ES-I3 (cell line): Measurements from ENCODE around the gene NOS3.
A peak's percentile ranks its signal among the peaks of the same experiment; 100 is the strongest.
"Not testable (repeated sequence)": the region's sequence is repeated elsewhere in the genome, so short reads cannot be mapped to it uniquely, and the experiment has no call there.

Experiments
- H3K36me3 ChIP-seq: 2 replicates; pipeline ENCODE4 v1.6.1; 2013; ENCODE audit warnings: mild to moderate bottlenecking, low read length, control low read depth, moderate library complexity; ENCODE audit not compliant: insufficient read depth
- H3K4me1 ChIP-seq: 2 replicates; pipeline ENCODE4 v1.6.1; 2013; ENCODE audit warnings: mild to moderate bottlenecking, control low read depth, low read length; ENCODE audit not compliant: insufficient read depth
- H3K9ac ChIP-seq: 2 replicates; pipeline ENCODE4 v1.6.1; 2013; ENCODE audit warnings: low read depth, mild to moderate bottlenecking, low read length, moderate library complexity
- H3K9me3 ChIP-seq: 2 replicates; pipeline ENCODE4 v1.6.1; 2013; ENCODE audit warnings: mild to moderate bottlenecking, low read length, moderate library complexity; ENCODE audit not compliant: control insufficient read depth, insufficient read depth

The NOS3 gene

DNA sequence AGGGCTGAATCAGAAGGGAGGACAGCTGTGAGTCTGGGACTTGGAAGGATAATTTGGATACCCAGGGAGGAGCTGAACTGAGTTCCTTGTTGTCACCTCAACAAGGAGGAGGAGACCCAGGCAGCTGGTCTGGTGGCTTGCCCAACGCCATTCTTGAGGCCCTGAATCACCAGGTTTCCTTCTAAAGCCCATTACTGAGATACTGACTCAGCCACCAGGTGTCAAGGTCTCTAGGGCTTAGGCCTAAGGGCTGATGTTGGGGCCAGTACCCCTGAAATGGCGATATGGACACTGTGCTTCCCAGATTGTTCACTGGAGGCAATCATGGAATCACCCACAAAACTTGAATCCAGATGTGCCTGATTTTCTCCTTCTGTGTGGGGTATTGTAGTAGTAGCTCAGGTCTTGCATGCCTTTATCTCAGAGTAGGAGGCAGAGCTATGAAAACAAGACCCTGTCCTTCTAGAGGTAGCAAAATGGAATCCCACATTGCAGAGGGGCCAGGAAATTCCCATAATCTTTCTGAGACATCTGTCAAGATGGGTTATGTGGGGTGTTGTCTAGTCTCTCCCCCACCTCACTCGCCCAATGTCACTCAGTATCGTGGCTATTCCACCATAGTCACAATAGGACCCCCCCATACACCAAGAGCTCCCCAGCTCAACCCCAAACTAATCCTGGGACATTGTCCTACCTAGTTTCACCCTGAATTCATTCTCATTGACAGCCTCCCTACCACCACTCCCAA is 35.3 kb downstream of the NOS3 start:
- Histone ChIP-seq H3K9me3 (no peaks in the 10 kb centered on the region), H3K36me3 (no peaks in the 10 kb centered on the region), H3K4me1 (no peaks in the 10 kb centered on the region; the same call in 1 of the 2 replicates), H3K9ac (no peak overlapping the region)

DNA sequence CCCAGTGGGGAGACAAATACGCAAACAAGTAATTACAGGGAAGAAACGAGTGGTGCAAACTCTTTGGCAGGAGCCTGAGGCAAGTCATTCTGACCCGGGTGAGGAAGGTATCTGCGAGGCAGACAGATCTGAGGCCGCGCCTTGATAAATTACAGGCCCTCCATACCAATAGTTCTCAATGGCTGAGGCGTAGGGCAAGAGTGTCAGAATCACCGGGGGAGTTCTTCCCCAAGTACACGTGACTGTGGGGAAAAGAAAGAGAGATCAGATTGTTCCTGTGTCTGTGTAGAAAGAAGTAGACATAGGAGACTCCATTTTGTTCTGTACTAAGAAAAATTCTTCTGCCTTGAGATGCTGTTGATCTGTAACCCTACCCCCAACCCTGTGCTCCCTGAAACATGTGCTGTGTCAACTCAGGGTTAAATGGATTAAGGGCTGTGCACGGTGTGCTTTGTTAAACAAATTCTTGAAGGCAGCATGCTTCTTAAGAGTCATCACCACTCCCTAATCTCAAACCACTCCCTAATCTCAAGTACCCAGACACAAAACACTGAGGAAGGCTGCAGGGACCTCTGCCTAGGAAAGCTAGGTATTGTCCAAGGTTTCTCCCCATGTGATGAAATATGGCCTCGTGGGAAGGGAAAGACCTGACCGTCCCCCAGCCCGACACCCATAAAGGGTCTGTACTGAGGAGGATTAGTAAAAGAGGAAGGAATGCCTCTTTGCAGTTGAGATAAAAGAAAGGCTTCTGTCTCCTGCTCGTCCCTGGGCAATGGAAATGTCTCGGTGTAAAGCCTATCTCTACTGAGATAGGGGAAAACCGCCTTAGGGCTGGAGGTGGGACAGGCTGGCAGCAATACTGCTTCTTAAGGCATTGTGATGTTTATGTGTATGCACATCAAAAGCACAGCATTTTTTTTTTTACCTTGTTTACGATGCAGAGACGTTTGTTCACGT is 36.2 kb downstream of the NOS3 start:
- not testable (repeated sequence) for H3K9me3 ChIP-seq, H3K36me3 ChIP-seq, H3K4me1 ChIP-seq
- peak overlapping the region; percentile 80; the same call in 1 of the 2 replicates for H3K9ac ChIP-seq

DNA sequence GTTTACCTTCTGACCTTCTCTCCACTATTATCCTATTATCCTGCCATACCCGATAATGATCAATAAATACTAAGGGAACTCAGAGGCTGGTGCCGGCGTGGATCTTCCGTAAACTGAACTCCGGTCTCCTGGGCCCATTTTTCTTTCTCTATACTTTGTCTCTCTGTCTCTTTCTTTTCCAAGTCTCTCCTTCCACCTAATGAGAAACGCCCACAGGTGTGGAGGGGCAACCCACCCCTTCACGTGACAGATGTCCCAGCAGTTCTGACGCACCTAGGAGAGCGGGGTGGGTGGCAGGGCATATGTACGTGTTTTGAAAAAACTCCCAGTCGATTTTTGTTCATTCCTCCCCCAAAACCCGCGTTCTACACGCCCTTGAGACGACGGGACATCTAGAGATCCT is 36.9 kb downstream of the NOS3 start:
- not testable (repeated sequence) for H3K36me3 ChIP-seq, H3K9me3 ChIP-seq, H3K4me1 ChIP-seq
- H3K9ac ChIP-seq = peak overlapping the region; percentile 80; the same call in 1 of the 2 replicates

DNA sequence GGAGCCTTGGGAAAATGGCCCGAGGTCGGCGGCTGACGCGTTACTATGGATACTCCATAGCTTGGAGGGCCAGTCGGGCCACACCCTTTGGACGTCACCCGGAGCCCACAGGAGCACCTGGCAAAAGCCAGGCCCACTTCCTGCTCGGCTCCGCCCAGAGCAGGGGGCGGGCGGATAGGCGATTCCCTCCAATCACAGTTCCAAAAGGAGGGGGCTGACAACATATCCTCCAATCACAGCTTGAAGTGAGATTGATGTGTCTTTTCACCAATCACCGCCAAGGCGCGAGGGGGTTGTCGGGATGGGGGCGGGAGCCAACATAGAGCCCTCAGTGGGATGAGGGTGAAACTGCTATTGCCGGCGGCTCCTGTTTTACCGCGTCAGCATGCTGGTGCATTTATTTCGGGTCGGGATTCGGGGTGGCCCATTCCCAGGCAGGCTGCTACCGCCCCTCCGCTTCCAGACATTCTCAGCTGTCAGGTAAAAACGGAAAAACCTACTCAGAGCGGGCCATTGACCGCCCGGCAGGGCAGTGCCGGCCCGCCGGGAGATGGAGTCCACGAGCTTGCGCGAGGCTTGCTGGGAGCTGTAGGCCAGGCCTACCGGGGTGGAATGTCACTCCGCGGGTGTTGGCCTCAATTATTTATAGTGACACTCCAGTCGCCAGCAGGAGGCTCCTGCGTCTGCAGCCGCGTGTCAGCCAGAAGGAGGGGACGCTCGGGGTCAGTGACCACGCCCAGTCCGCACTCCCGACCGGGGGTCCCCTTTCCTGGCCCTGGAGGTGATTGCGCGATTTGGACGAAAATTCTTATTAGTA is 37.5 kb downstream of the NOS3 start, which contains the start of gene ABCB8:
Gene ABCB8, plus strand, starts transcription at position 320 of the 817 bp plus-strand sequence. Its CDS starts 66 bp downstream, at position 386.
- peak within 1 kb of the TSS; percentile 80 for H3K9ac ChIP-seq

DNA sequence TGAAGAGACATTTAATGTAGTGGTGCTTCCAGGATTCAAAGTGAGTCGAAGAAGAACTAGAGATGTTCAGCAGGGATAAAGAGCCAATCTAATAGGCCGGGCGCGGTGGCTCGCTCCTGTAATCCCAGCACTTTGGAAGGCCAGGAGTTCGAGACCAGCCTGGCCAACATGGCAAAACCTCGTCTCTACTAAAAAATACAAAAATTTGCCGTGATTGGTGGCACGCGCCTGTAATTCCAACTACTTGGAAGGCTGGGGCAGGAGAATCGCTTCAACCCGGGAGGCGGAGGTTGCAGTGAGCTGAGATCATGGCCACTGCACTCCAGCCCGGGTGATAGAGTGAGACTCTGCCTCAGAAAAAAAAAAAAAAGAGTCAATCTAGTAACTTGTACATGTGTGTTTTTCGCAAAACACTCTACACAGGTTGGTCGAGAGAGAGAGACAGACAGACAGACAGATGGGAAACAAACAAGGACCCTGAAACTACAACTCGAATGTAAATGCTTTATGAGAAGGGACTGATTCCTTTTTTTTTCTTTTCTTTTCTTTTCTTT is 38.2 kb downstream of the NOS3 start:
- H3K36me3 ChIP-seq = no peaks in the 10 kb centered on the region
- H3K4me1 ChIP-seq = no peaks in the 10 kb centered on the region; the same call in 1 of the 2 replicates
- no peaks in the 10 kb centered on the region for H3K9me3 ChIP-seq
- peak overlapping the region; percentile 80; the same call in 1 of the 2 replicates for H3K9ac ChIP-seq

More for the DNA sequence above, 37.5 kb downstream of the NOS3 start, which contains the start of gene ABCB8:
- Histone ChIP-seq H3K4me1 (no peaks in the 10 kb centered on the region; the same call in 1 of the 2 replicates), H3K36me3 (no peaks in the 10 kb centered on the region), H3K9me3 (no peaks in the 10 kb centered on the region)

DNA sequence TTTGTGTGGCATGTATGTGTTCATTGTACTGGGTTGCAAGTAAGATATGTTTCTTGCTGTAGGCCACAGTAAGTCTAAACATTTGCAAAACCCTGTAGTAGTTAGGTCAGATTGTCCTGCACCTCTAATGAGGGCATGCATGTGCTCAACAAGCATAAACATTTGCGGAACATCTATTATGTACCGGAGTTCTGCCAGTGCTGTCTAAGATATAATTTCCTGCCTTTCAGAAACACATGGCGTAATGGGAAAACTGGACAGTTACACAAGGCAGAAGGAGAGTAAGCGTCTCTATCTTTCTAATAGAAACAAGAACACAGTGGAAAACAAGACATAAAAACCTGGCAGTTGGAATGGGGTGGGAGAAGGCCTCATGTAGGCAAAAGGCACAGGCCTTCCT is 40.2 kb downstream of the NOS3 start:
- Histone ChIP-seq H3K36me3 (no peaks in the 10 kb centered on the region), H3K4me1 (no peaks in the 10 kb centered on the region), H3K9ac (no peak overlapping the region), H3K9me3 (no peaks in the 10 kb centered on the region)

DNA sequence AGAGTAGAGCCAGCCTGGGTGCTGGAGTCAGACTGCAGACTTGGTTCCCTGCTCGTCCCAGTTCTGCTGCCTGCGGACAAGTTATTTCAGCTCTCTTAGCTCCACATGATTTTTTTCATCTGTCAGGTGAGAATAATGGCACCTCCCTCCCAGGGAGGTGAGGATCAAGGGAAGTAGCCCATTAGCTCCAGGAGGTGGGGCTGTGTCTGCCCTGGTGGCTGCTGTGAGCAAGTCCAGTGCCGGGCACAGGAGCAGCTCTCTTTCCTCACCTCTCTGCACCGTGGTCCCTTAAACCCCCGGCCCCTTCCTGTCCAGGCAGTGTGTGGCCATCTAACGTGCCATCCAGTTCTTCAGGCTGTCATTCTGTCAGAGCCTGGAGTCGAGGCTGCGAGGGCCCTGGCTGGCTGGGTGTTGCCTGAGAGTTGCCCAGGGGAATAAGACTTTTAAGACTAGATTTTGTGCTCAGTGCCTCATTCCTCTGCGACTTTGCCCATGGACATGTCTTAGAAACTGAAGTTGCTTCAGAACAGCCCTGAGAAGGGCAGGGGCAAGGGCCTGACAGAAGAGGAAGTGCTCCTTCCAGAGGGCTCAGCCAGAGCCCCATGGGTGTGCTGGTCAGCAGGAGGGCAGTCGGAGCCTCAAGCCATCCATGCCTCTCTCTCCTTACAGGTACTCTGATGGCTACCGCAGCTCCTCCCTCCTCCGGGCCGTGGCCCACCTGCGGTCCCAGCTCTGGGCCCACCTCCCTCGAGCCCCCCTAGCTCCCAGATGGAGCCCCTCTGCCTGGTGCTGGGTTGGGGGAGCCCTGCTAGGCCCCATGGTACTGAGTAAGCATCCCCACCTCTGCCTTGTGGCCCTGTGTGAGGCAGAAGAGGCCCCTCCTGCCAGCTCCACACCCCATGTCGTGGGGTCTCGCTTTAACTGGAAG is 42.4 kb downstream of the NOS3 start:
- no peaks in the 10 kb centered on the region for H3K36me3 ChIP-seq

DNA sequence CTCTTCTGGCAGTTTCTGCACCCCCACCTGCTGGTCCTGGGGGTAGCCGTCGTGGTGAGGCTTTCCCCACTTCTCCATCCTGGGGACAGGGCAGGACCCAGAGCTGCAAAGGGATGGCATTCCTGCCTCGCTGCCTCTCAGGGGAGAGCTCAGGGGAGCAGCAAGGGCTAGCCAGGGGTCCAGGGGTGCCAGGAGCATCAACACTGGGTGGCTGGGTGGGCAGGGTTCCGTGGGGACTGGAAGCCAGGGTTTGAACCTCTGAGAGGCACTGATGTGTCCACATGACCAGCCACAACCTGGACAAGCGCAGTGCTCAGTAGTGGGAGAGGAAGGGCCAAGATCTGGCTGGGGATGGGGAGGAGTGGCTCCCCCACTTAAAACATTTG is 43.0 kb downstream of the NOS3 start:
- Histone ChIP-seq H3K9me3 (no peaks in the 10 kb centered on the region), H3K9ac (no peak overlapping the region), H3K4me1 (peaks cover 4% of the 10 kb centered on the region), H3K36me3 (no peaks in the 10 kb centered on the region)

More for the DNA sequence above, 42.4 kb downstream of the NOS3 start:
- H3K9me3 ChIP-seq = no peaks in the 10 kb centered on the region
- no peaks in the 10 kb centered on the region for H3K4me1 ChIP-seq
- no peak overlapping the region for H3K9ac ChIP-seq

DNA sequence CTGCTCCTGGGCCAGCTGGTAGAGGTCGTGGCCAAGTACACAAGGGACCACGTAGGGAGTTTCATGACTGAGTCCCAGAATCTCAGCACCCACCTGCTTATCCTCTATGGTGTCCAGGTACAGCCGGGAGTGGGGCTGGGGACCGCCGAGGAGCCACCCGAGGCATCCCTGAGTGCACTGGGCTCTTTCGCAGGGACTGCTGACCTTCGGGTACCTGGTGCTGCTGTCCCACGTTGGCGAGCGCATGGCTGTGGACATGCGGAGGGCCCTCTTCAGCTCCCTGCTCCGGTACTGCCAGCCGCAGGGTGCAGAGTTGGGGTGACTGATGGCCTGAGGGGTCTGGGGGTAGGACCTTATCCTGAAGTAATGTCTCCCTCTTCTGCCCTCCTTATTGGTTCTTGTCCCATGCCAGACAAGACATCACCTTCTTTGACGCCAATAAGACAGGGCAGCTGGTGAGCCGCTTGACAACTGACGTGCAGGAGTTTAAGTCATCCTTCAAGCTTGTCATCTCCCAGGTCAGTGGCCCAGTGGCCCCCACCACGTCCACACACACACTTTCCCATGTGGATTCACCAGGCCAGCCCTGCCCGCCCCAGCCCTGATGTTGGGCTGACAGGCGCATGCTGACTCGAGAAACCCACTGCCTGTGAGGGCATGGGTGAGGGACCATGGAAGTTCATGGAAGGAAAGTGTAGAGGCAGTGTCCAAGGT is 43.7 kb downstream of the NOS3 start:
- Histone ChIP-seq H3K9me3 (no peaks in the 10 kb centered on the region), H3K36me3 (no peaks in the 10 kb centered on the region), H3K9ac (no peak overlapping the region), H3K4me1 (peaks cover 8% of the 10 kb centered on the region)

DNA sequence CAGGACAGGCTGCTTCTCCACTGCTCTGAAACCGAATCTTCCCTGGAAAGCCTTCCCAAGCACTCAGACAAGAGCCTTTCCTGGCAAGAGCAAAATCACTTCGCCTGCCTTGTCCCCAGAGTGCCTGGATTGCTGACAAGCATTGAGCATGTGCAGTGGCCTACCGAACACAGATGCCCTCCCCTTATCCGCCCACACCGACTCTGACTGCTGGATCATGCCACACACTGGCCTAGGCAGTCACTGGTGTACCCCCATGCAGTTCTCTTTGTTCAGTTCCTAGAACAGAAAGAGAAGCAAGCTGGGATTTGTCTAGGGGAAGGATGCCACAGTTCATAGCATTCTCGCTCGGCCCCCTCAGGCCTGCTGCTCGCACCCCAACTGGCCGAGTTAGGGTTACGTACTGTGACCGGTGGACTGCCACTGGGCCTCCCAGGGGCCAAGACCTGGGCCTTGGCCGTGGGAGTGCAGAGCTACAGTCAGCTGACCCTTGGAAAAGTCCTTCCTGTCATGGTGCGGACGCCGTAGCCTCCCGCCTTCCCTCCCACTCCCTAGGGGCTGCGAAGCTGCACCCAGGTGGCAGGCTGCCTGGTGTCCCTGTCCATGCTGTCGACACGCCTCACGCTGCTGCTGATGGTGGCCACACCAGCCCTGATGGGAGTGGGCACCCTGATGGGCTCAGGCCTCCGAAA is 44.4 kb downstream of the NOS3 start:
- H3K4me1 ChIP-seq = peaks cover 13% of the 10 kb centered on the region
- no peak overlapping the region for H3K9ac ChIP-seq
- H3K36me3 ChIP-seq = no peaks in the 10 kb centered on the region
- H3K9me3 ChIP-seq = no peaks in the 10 kb centered on the region

DNA sequence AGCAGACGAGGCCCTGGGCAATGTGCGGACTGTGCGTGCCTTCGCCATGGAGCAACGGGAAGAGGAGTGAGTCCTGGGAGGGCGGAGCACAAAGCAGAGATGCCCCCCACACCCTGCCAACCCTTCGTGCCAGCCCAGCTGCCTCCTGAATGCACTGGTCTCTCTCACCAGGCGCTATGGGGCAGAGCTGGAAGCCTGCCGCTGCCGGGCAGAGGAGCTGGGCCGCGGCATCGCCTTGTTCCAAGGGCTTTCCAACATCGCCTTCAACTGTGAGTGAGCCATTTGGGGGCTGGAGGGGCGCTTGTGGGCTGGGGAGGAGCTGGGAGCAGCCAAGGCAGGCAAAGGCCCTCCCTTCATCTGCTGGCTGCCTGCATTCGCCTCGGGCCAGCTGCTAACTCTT is 45.1 kb downstream of the NOS3 start:
- no peaks in the 10 kb centered on the region for H3K36me3 ChIP-seq
- H3K4me1 ChIP-seq = peaks cover 13% of the 10 kb centered on the region
- no peak overlapping the region for H3K9ac ChIP-seq
- H3K9me3 ChIP-seq = no peaks in the 10 kb centered on the region
